Glomerular visceral epithelial cell (primary cell): ENCODE measurements around the gene DENND4B.

Experiments used
- DNase-seq: peaks from one replicate; pipeline ENCODE4 v3.0.0-alpha.2; 2016; ENCODE audit errors: extremely low spot score

Gene DENND4B

DNA sequence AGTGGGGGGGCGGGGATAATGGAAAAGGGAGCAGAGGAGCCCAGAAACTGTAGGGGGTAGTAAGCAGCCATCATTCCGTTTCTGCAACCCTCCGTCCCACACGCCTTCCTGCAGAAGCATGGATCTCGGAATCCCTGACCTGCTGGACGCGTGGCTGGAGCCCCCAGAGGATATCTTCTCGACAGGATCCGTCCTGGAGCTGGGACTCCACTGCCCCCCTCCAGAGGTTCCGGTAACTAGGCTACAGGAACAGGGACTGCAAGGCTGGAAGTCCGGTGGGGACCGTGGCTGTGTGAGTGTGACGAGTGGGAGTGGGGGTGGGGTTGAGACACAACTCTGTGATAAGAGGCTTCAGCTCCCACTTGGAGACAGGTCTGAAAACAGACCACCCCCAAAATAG is 21.9 kb upstream of the DENND4B start:
- no peak for DNase-seq

- no peak for DNase-seq
Observed at GRCh38 chr1:153968000-153968363, 21.5 kb upstream of the DENND4B start.

GRCh38 chr1:153967107-153967999 is 20.8 kb upstream of the DENND4B start, which contains the start of gene CREB3L4:
Gene CREB3L4 (plus strand): TSS chr1:153967902. CDS start chr1:153968526, 624 bp downstream.
- peak; percentile 96 for DNase-seq

DNA sequence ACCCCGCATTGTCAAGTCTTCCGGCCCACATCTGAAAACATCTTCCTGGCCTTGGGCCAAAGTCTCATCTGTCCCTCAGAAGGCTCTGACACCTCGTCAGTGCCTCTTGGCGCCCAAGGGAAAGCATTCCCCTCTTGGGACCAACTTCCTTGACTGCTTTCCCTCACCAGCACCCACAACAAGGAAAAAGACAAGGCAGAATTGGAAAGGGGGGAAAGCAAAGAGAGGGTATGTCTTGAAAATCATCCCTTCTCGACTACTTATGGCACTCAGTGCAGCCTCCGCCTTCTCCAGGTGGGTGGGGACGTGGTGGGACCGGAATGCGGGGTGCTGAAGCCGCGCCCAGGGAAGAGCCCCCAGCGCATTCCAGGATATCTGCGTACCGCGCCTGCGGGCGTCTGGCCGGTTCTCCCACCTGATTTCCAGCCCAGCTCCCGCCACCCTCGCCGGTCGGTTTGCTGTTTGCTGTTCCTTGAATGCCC is 17.4 kb upstream of the DENND4B start:
- peak; percentile 82 for DNase-seq

DNA sequence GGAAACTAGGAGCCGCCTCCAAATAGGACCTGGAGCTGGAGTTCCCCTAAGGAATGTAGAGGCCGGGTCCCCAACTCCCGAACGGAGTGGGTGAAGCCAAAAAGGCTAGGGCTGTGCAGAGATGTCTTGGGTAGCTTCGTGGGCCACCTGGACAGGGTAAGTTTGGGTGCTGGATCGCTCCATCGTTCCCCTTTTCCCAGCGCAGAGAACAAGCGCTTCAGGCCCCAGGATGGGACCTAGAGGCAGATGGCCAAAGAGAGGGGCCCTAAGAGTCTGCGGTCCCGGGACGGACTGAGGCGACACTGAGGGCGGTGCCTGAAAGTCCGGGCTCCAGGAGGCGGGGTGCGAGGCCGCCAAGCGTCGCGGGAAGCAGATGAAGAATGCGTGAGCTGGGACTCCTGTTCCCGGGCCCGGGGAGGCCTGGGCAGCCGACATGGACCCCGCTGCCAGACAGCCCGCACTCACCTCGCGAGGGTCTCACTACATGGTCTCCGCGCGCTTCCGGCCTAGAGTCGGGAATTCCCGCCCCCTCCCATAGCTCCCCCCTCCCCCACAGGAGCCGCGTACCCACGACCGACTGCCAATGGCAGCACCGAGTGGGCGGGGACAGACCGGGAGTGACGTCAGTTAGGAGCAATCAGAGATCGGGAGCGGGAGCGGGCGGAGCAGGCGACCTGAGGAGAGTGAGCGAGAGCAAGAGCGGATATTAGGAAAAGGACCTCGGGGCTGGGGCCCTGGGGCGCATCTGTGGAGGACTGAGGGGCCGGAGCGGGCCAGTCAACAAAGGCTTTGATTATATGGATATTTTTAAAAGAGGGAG is 16.7 kb upstream of the DENND4B start, which contains the start of gene SLC39A1:
Gene SLC39A1 (minus strand): TSS at position 508 of the 820 bp plus-strand sequence. CDS start 822 bp downstream, outside the sequence.
- DNase-seq: peak; percentile 98

GRCh38 chr1:153962088-153963029 is 15.8 kb upstream of the DENND4B start:
- peak; percentile 70 for DNase-seq

DNA sequence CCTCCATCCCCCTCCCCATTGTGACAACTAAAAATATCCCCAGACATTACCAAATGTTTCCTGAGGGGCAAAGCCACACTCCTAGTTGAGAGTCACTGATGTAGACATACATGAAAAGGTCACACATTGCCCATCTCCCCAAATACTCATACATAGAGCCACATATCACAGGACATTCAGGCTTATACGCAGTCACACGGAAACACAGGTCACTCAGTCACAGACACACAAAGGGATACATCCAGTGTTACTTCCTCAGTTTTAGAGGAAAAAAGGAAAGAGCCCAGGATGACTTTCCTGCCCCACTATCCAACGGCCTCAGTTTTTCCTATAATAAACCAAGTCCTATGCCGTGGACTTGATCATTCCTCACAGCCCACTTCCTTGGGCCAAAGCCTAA is 14.9 kb upstream of the DENND4B start:
- no peak for DNase-seq

DNA sequence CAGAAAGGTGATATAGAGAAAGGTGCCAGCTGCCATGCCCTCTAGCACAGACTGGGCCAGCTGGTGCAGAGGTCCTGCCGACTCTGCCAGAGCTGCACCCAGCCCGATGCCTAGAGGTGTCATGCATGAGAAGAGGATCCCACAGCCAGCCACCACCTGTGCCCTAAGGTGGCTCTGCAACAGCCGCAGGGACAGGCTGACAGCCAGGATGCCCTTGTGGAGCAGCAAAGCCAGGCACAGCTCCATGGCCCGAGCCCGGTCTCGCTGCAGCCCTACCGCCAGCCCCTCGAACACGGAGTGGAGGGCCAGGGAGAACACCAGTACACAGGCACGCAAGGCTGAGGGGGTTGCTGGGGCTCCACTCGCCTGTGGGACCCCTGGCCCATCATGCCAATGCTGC is 13.7 kb upstream of the DENND4B start:
- no peak for DNase-seq

DNA sequence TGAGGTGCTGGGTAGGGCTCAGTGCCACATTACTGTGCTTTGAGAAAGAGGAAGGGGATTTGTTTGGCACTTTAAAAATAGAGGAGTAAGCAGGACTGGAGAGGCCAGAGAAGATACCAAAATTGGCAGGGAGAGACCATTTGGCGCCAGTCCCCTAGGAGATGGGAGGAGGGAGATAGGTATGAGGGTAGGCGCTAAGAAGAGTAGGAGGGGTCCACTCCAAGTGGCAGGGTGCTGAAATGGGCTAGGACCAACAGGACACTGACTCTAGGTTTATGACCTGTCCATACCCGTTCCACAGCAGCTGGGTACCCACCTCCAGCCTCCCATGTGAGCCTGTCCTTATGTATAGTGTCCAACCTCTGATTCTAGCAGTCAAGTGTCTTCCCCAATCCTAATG is 12.9 kb upstream of the DENND4B start:
- DNase-seq: no peak

DNA sequence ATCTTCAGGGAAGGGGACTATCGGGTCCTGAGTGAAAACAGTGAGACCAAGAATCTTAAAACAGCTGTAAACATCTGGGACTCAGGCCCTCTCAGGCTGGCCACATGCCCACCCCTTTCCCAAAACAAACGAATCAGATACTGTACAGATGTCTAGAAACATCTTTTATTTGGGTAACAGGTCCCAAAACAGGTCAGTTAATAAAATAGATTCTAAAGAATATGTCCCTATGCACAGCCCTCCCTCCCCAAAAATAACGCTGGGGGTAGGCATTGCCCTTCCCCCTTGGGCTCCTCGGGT is 12.4 kb upstream of the DENND4B start:
- DNase-seq: no peak

DNA sequence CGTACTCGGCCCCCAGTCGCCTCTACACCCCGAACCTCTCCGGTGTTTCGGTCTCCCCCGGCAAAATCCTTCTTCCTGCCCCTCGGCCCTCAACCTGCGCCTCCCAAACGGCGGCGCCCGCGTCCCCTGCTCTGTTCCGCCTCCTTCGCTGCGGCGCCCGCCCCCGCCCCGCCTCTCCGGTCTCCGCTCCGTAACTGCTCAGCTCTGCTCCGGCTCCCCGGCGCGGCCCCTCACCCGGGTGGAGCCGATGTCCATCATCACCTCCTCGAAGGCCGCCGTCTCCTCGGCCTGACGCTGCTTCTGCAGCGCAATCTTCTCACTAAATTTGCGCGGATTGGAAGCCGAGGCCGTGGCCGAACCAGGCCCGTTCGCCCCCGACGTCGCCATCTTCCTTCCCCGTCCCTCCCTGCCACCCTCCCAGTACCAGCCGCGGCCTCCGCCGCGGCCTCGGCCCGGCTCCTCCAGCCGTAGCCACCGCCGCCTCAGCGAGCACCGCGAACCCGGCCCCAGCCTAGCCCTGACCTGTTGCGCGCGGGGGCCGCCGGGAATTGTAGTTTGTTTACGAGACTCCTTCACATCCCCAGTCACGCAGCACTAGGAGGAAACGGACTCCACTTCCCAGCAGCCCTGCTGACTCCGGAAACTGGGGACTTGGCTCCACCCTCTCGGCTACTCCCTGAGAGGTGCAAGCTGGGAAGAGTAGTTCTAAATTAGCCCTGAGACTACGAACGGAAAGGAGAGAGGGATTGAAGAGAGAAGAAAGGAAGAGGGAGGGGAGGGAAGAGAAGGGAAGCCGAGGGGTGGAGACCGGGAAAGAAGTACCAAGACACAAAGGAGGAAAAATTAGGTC is 11.8 kb upstream of the DENND4B start, which contains the start of gene CRTC2:
Gene CRTC2 (minus strand): TSS at position 502 of the 850 bp plus-strand sequence. CDS start 115 bp downstream, at position 387.
- peak; percentile 98 for DNase-seq

DNA sequence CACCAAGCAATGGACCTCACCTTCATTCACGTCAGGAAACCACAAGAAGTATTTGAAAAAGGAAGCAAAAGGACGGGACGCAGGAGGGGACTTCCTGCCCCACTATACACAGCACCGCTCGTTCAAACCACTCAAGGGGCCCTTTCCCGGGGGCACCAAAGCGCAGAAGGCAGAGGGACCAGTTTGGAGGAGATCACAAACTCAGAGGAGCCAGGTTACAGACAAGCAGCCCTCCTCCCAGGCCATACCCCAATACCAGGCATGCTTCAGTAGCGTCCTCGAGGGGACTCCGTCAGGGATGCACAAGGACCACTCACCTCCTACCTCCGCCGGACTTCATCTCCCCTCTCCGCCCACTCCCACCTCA is 11.2 kb upstream of the DENND4B start:
- DNase-seq: peak; percentile 40

DNA sequence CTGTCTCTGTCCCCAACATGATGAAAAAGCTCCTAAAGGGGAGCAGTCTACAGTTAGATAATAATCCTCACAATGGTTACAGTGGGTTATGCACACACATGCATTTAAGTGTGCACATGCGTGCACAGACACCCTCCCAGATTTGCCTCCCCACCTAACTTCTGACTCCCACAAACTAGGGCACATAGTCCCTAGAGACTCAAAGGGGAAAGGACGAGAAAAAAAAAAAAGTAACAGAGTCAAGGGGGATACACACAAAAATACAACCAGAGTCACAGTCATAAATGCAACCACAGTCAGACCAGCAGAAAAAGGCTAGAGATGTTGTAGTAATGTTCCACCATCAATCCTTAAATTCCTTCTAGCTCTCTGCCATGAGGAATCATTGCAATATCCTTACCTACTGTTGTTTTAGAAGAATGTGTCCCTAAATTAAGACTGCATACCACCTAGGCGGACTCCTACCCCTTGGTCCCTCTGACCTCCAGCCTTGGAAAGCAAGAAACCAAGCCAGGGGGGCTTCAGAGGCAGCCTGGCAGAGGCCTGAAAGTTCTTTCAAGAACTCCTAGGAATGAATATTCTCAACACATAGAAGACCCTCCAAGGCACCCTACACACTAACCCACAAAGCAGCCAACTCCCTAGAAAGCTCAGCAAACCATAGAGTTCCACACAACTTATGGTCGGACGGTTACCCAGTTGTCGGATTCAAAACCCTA is 10.6 kb upstream of the DENND4B start:
- DNase-seq: no peak

GRCh38 chr1:153954826-153955225 is 8.3 kb upstream of the DENND4B start:
- no peak for DNase-seq

- no peak for DNase-seq
Observed at GRCh38 chr1:153953859-153954365, 7.4 kb upstream of the DENND4B start.

DNA sequence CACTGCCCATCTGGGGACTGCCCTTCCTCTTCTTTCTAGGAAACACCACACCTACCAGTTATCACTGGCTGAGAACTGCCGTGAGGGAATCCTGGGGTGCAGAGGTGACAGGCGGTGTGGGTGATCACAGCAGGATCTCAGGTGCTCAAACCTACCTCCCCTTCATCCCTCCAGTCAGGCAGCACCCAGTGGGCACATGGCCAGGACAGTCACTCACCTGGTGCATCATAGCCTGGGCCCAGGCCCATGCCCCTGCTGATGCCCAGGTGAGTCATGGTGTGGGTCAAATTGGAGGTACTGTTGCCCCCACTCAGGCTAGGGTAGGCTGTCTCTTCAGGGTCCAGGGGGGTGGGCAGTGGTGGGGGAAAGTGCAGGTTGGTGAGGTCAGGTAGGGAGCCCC is 5.3 kb upstream of the DENND4B start:
- no peak for DNase-seq

DNA sequence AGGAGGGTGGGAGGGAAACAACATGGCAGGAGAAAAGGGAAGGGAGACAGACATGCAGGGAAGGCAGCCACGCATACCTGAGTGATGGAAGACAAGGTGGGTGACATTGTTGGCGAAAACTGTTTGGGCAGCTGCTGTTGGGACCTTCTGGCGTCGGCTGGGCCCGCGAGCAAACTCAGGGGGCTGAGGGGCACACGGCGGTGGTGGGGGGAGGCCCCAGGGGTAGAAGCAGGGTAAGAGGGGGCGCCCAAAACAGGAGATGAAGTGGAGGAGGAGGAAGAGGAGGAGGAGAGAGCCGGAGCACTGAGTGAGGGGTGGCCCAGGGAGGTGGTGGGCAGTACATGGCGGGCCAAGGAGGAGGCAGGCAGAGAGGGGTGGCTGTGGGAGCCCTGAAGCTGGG is 4.7 kb upstream of the DENND4B start:
- DNase-seq: no peak

DNA sequence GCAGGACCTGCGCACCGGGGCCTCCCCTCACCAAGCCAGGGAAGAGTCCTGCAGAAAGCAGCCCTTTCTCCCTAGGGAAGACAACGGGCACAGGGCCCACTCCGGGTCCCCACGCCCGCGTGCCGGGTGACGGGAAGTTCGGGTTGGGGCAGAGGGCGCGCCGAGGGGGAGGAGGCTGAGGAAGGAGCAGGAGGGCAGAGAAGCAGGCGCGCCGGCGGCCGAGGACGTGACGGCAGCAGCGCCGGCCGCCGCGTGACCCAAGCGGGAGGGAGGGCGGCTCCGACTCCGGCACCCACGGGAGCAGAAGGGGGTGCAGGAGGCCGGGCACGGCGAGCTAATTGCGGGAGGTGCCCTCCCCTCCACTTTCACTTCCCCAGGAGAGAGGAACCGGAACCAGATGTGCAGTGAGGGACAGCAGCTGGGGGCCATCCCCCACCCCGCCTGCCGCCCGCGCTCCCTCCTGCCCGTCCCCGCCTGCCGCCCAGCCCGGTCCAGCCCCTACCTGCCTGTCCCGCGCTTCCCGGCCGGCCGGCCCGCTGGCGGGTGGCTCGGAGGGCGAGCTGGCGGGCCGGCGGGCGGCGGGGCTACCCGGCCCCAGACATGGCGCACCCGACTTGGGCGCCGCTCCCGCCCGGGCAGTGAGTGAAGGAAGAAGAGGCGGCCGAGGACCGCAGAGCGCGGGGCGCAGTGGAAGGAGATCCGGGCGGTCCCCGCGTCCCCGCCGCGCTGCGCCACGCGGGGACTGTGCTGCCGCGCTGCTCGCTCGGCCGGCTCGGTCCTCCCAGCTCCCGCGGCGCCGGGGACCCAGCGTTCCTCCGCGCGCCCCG is 510 bp downstream of the DENND4B start:
- DNase-seq: peak; percentile 70
